GM12873 (cell line): Measurements from ENCODE around the gene PIK3R5.

Experiments used
- TF ChIP-seq, protein P1 (sequence below): IDR thresholded peaks from 2 replicates; pipeline ENCODE4 v1.5.1; 2012; ENCODE audit warnings: low read depth, mild to moderate bottlenecking, moderate library complexity, low read length, control low read depth; ENCODE audit not compliant: insufficient read depth; ENCODE audit errors: missing control alignments

PIK3R5 gene

GRCh38 chr17:8869114-8869815 lies 96.2 kb downstream of the PIK3R5 start:
- TF ChIP-seq, protein P1, sequence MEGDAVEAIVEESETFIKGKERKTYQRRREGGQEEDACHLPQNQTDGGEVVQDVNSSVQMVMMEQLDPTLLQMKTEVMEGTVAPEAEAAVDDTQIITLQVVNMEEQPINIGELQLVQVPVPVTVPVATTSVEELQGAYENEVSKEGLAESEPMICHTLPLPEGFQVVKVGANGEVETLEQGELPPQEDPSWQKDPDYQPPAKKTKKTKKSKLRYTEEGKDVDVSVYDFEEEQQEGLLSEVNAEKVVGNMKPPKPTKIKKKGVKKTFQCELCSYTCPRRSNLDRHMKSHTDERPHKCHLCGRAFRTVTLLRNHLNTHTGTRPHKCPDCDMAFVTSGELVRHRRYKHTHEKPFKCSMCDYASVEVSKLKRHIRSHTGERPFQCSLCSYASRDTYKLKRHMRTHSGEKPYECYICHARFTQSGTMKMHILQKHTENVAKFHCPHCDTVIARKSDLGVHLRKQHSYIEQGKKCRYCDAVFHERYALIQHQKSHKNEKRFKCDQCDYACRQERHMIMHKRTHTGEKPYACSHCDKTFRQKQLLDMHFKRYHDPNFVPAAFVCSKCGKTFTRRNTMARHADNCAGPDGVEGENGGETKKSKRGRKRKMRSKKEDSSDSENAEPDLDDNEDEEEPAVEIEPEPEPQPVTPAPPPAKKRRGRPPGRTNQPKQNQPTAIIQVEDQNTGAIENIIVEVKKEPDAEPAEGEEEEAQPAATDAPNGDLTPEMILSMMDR: no peak

- TF ChIP-seq, protein P1: no peak
Measured at GRCh38 chr17:8868529-8868951, 97.0 kb downstream of the PIK3R5 start.

DNA sequence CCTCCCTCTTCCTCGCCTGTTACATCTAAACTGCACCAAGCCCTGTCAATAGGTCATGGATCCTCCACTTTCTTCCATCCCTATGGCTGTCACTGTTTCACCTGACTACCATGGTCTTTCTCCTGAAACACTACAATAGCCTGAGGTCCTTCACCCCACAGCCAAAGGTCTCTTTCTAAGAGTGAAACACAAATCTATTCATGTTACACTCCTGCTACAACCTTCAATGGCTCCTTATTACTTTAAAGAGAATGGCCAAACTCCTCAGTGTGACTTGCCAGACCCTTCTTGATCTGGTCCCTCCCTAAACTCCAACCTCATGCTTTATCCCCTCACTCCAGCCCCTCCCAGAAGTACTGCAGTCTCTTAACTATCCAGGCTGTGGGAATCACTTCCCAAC lies 97.4 kb downstream of the PIK3R5 start:
- TF ChIP-seq, protein P1: no peak

DNA sequence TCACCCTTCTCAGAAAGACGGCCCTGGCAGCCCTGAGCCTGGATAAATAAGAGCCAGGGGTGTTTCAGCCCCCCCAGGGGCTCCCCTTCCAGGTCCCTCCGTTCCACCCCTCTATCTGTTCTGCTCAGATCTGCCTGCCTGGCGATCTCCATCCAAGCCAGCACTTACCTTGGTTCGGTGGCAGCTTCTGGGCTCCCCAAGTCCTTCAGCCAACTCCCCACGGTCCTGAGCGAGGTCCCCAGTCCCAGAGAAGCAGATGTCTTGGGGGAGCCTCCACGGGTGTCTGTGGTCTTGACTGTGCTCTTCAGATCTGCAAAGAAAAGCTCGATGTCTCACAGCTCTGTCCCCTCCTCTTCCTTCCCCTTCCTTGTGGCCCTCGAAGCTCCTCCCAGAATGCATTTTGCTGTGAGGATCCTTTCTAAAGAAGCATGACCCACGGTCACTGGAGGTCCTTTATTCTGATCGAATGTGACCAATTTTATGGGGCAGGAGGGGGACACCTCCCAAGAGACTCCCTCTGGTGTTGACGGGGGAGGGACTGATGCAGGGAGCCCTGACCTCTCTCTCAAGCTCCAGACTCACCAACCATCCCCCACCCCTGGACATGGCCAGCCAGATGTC lies 98.0 kb downstream of the PIK3R5 start, which contains the start of gene PIK3R6:
Gene PIK3R6, minus strand, starts transcription at position 314 of the 621 bp plus-strand sequence. CDS start 17,880 bp downstream, outside the sequence.
- TF ChIP-seq, protein P1: no peak

DNA sequence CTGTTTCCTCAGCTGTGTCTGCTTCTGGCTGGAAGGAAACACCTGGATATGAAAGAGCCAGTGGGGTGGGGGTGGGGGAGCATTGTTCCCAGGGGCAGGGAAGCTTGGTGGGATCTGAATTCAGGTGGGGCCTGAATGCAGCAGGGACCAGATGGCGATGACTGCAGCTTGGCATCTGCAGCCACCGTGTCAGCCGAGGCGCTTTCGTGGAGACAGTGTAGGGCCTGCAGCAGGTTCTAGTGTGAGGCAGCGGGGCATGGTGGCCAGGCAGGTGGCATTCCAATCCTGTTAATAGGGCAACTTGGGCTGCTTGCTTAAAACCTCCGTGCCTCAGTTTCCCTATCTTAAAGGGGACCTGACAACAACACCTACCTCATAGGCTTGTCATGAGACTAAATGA lies 99.7 kb downstream of the PIK3R5 start:
- TF ChIP-seq, protein P1: no peak

DNA sequence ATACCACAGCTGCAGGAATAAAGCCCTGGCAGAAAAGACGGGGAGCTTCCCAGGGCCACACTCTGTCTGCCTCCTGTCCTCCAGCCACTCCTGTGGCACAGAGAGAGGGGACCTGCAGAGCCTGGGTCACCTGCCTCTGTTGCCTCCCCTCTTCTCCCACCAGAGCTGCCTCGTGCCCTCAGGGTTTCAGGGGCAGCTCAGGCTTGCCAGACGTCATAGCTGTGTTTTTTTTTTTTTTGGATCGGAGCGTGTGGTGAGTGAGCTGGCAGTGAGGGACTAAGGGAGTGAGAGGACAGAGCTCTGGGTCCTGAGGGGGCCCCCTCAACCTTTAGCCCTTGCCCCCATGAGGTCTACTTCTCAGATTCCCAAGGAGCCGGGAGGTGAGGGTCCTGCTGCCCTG lies 100.1 kb downstream of the PIK3R5 start:
- TF ChIP-seq, protein P1: no peak

DNA sequence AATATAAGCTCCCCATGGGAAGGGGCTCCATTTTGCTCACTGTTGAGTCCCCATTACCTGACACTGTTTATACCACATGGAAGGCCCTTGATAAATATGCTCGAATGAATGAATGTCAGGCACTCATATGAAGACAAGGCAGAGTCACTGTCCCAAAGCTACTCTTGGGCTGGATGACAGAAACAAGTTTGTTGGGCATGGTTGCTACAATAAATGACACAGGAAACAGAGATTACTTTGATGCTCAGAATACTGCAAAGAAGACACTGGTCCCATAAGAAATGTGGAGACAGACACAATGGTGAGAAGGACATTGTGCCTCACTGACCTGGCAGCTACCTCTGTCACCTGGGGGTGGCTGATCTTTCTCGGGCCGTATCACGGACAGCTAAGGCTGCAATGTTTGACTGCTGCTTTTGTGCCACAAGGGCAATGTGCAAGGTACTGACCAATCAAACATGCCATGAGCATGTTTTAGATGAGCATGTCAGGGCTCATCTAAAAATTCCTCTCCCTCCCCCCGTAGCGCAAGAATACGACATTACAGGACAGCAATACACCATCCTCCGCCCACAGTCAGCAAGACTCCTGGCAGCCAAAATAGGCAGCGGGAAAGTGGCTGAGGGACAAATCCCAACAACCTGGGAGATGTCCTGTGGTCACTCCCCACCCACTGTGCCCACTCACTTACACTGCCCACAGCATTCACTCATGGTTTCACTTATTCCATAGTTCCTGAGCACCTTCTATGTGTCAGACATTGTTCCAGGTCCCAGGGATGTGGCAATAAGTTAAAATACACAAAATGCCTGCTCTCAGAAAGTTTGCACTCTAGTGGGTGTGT lies 103.1 kb downstream of the PIK3R5 start:
- TF ChIP-seq, protein P1: no peak
